ENCODE measurements around the gene KIF26B. TPM values are rescaled to one million over a fixed set of nuclear protein-coding genes. Genes with fewer than 3 reads are reported as not detected.

KIF26B gene
- total RNA-seq, 5 donors from 2014 or later (not counting 1 experiment from before 2014, with no cell fraction given) = 0.03 to 0.06 (median 0.05) TPM; not detected in 2

GRCh38 chr1:245750261-245750660 lies 595.5 kb downstream of the KIF26B start:
- 90% methylated on average over 2 of the region's 3 CpGs for WGBS (ENCODE audit: insufficient coverage)
- DNase-seq = no peak

GRCh38 chr1:245751116-245751515 lies 596.3 kb downstream of the KIF26B start:
- ATAC-seq (replicated peaks in 1 of 4) (no peak), DNase-seq (no peak)
- Histone ChIP-seq H3K36me3 (ENCODE audit: control insufficient read depth in 2 of 2, extremely low read depth in 1 of 2, insufficient read depth in 1 of 2, low read length in 1 of 2) (peaks cover 0 to 2% of the 10 kb centered on the region in 2 donors), H3K9me3 (no peaks in the 10 kb centered on the region), H3K4me3 (ENCODE audit: control insufficient read depth in 1 of 2, extremely low read depth in 1 of 2, low read length in 1 of 2) (no peak overlapping the region), H3K27ac (ENCODE audit: low read length) (no peak overlapping the region), H3K27me3 (replicated peaks in 1 of 2; ENCODE audit: control insufficient read depth in 2 of 2, extremely low read depth in 1 of 2, insufficient read depth in 2 of 2, low read length in 1 of 2) (no peaks in the 10 kb centered on the region), H3K4me1 (ENCODE audit: control insufficient read depth in 1 of 2, extremely low read depth in 1 of 2, insufficient read depth in 2 of 2, low read length in 2 of 2) (no peaks in the 10 kb centered on the region)
- ChIA-PET CTCF (interaction anchor here in 1 of 2 donors (0.6 kb wide), 1 partner anchor 835 kb away, joined by 3 read pairs; no protein-coding TSS in a partner anchor), POLR2A (interaction anchor here (0.6 kb wide), 2 partner anchors 594 to 1130 kb away, joined by 3 read pairs; no protein-coding TSS in a partner anchor)
- Mint-ChIP-seq H3K27me3 (no peaks in the 10 kb centered on the region), H3K4me3 (no peak overlapping the region), H3K36me3 (peaks cover 74% of the 10 kb centered on the region), H3K9me3 (peaks cover 10 to 34% (median 25%) of the 10 kb centered on the region in 3 donors), H3K27ac (no peak overlapping the region), H3K4me1 (peaks cover 0 to 9% (median 0%) of the 10 kb centered on the region in 3 donors)
- WGBS (ENCODE audit: insufficient coverage) = 57% methylated on average over 3 of the region's 4 CpGs

More at GRCh38 chr1:245750261-245750660, 595.5 kb downstream of the KIF26B start:
- peaks cover 0 to 2% of the 10 kb centered on the region in 2 donors for H3K36me3 ChIP-seq (ENCODE audit: control insufficient read depth in 2 of 2, extremely low read depth in 1 of 2, insufficient read depth in 1 of 2, low read length in 1 of 2)
- no peak overlapping the region for H3K4me3 ChIP-seq (ENCODE audit: control insufficient read depth in 1 of 2, extremely low read depth in 1 of 2, low read length in 1 of 2)
- CTCF ChIA-PET = no interaction called here
- Mint-ChIP-seq H3K4me3 (no peak overlapping the region), H3K9me3 (peaks cover 5 to 30% (median 24%) of the 10 kb centered on the region in 3 donors), H3K36me3 (peaks cover 80% of the 10 kb centered on the region), H3K4me1 (peaks cover 0 to 9% (median 0%) of the 10 kb centered on the region in 3 donors), H3K27me3 (no peaks in the 10 kb centered on the region), H3K27ac (no peak overlapping the region)
- no peak for ATAC-seq (replicated peaks in 1 of 4)
- no peaks in the 10 kb centered on the region for H3K4me1 ChIP-seq (ENCODE audit: control insufficient read depth in 1 of 2, extremely low read depth in 1 of 2, insufficient read depth in 2 of 2, low read length in 2 of 2)
- no peak overlapping the region for H3K27ac ChIP-seq (ENCODE audit: low read length)
- no peaks in the 10 kb centered on the region for H3K9me3 ChIP-seq
- POLR2A ChIA-PET = no interaction called here
- no peaks in the 10 kb centered on the region for H3K27me3 ChIP-seq (replicated peaks in 1 of 2; ENCODE audit: control insufficient read depth in 2 of 2, extremely low read depth in 1 of 2, insufficient read depth in 2 of 2, low read length in 1 of 2)

- 92% methylated on average over 7 of the region's 12 CpGs for WGBS (ENCODE audit: insufficient coverage)
- Histone ChIP-seq H3K27ac (ENCODE audit: low read length) (no peak overlapping the region), H3K27me3 (replicated peaks in 1 of 2; ENCODE audit: control insufficient read depth in 2 of 2, extremely low read depth in 1 of 2, insufficient read depth in 2 of 2, low read length in 1 of 2) (no peaks in the 10 kb centered on the region), H3K4me3 (ENCODE audit: control insufficient read depth in 1 of 2, extremely low read depth in 1 of 2, low read length in 1 of 2) (no peak overlapping the region), H3K36me3 (ENCODE audit: control insufficient read depth in 2 of 2, extremely low read depth in 1 of 2, insufficient read depth in 1 of 2, low read length in 1 of 2) (peaks cover 0 to 2% of the 10 kb centered on the region in 2 donors), H3K4me1 (ENCODE audit: control insufficient read depth in 1 of 2, extremely low read depth in 1 of 2, insufficient read depth in 2 of 2, low read length in 2 of 2) (no peaks in the 10 kb centered on the region), H3K9me3 (no peaks in the 10 kb centered on the region)
- no peak overlapping the region for H3K4me3 Mint-ChIP-seq
- peaks cover 13 to 32% (median 27%) of the 10 kb centered on the region in 3 donors for H3K9me3 Mint-ChIP-seq
- H3K4me1 Mint-ChIP-seq = peaks cover 0 to 9% (median 0%) of the 10 kb centered on the region in 3 donors
- H3K27me3 Mint-ChIP-seq = no peaks in the 10 kb centered on the region
- peaks cover 71% of the 10 kb centered on the region for H3K36me3 Mint-ChIP-seq
- ATAC-seq (replicated peaks in 1 of 4) (no peak), DNase-seq (no peak)
- CTCF ChIA-PET = no interaction called here
- POLR2A ChIA-PET = no interaction called here
- H3K27ac Mint-ChIP-seq = no peak overlapping the region
Measured at GRCh38 chr1:245751726-245752470, 597.1 kb downstream of the KIF26B start.

GRCh38 chr1:245752561-245752960 lies 597.8 kb downstream of the KIF26B start:
- no peak overlapping the region for H3K4me3 ChIP-seq (ENCODE audit: control insufficient read depth in 1 of 2, extremely low read depth in 1 of 2, low read length in 1 of 2)
- H3K9me3 ChIP-seq = no peaks in the 10 kb centered on the region
- Mint-ChIP-seq H3K4me1 (peaks cover 0 to 9% (median 0%) of the 10 kb centered on the region in 3 donors), H3K27ac (no peak overlapping the region), H3K4me3 (no peak overlapping the region), H3K36me3 (peaks cover 64% of the 10 kb centered on the region), H3K27me3 (no peaks in the 10 kb centered on the region), H3K9me3 (peaks cover 13 to 32% (median 27%) of the 10 kb centered on the region in 3 donors)
- no peak overlapping the region for H3K27ac ChIP-seq (ENCODE audit: low read length)
- H3K36me3 ChIP-seq (ENCODE audit: control insufficient read depth in 2 of 2, extremely low read depth in 1 of 2, insufficient read depth in 1 of 2, low read length in 1 of 2) = peaks cover 0 to 2% of the 10 kb centered on the region in 2 donors
- no peaks in the 10 kb centered on the region for H3K4me1 ChIP-seq (ENCODE audit: control insufficient read depth in 1 of 2, extremely low read depth in 1 of 2, insufficient read depth in 2 of 2, low read length in 2 of 2)
- CTCF ChIA-PET = no interaction called here
- no peak for ATAC-seq (replicated peaks in 1 of 4)
- no peaks in the 10 kb centered on the region for H3K27me3 ChIP-seq (replicated peaks in 1 of 2; ENCODE audit: control insufficient read depth in 2 of 2, extremely low read depth in 1 of 2, insufficient read depth in 2 of 2, low read length in 1 of 2)
- DNase-seq = no peak
- POLR2A ChIA-PET = no interaction called here
- 94% methylated on average over 2 of the region's 3 CpGs for WGBS (ENCODE audit: insufficient coverage)

- Histone ChIP-seq H3K4me1 (ENCODE audit: control insufficient read depth in 1 of 2, extremely low read depth in 1 of 2, insufficient read depth in 2 of 2, low read length in 2 of 2) (no peaks in the 10 kb centered on the region), H3K36me3 (ENCODE audit: control insufficient read depth in 2 of 2, extremely low read depth in 1 of 2, insufficient read depth in 1 of 2, low read length in 1 of 2) (no peaks in the 10 kb centered on the region), H3K4me3 (ENCODE audit: control insufficient read depth in 1 of 2, extremely low read depth in 1 of 2, low read length in 1 of 2) (no peak overlapping the region), H3K27ac (ENCODE audit: low read length) (no peak overlapping the region), H3K9me3 (no peaks in the 10 kb centered on the region), H3K27me3 (replicated peaks in 1 of 2; ENCODE audit: control insufficient read depth in 2 of 2, extremely low read depth in 1 of 2, insufficient read depth in 2 of 2, low read length in 1 of 2) (no peaks in the 10 kb centered on the region)
- no peak for DNase-seq
- Mint-ChIP-seq H3K4me1 (peaks cover 0 to 9% (median 0%) of the 10 kb centered on the region in 3 donors), H3K9me3 (peaks cover 17 to 43% (median 27%) of the 10 kb centered on the region in 3 donors), H3K4me3 (no peak overlapping the region), H3K36me3 (peaks cover 58% of the 10 kb centered on the region), H3K27me3 (no peaks in the 10 kb centered on the region), H3K27ac (no peak overlapping the region)
- WGBS (ENCODE audit: insufficient coverage) = no CpG with 5 or more reads among the region's 2 CpGs
- no peak for ATAC-seq (replicated peaks in 1 of 4)
- POLR2A ChIA-PET = no interaction called here
- CTCF ChIA-PET = no interaction called here
Measured at GRCh38 chr1:245753807-245754206, 599.0 kb downstream of the KIF26B start.

- ATAC-seq (replicated peaks in 1 of 4) (no peak), DNase-seq (no peak)
- H3K9me3 ChIP-seq = no peaks in the 10 kb centered on the region
- H3K27ac Mint-ChIP-seq = no peak overlapping the region
- H3K4me1 Mint-ChIP-seq = peaks cover 0 to 9% (median 0%) of the 10 kb centered on the region in 3 donors
- POLR2A ChIA-PET = no interaction called here
- H3K4me1 ChIP-seq (ENCODE audit: control insufficient read depth in 1 of 2, extremely low read depth in 1 of 2, insufficient read depth in 2 of 2, low read length in 2 of 2) = no peaks in the 10 kb centered on the region
- H3K36me3 ChIP-seq (ENCODE audit: control insufficient read depth in 2 of 2, extremely low read depth in 1 of 2, insufficient read depth in 1 of 2, low read length in 1 of 2) = no peaks in the 10 kb centered on the region
- H3K27me3 ChIP-seq (replicated peaks in 1 of 2; ENCODE audit: control insufficient read depth in 2 of 2, extremely low read depth in 1 of 2, insufficient read depth in 2 of 2, low read length in 1 of 2) = no peaks in the 10 kb centered on the region
- peaks cover 60% of the 10 kb centered on the region for H3K36me3 Mint-ChIP-seq
- WGBS (ENCODE audit: insufficient coverage) = 90% methylated on average over 3 of the region's 3 CpGs
- H3K9me3 Mint-ChIP-seq = peaks cover 17 to 46% (median 23%) of the 10 kb centered on the region in 3 donors
- no peak overlapping the region for H3K4me3 Mint-ChIP-seq
- CTCF ChIA-PET = no interaction called here
- no peaks in the 10 kb centered on the region for H3K27me3 Mint-ChIP-seq
- H3K4me3 ChIP-seq (ENCODE audit: control insufficient read depth in 1 of 2, extremely low read depth in 1 of 2, low read length in 1 of 2) = no peak overlapping the region
- H3K27ac ChIP-seq (ENCODE audit: low read length) = no peak overlapping the region
Measured at GRCh38 chr1:245754463-245754961, 599.7 kb downstream of the KIF26B start.
